CD4-positive, alpha-beta T cell treated with Interleukin-4 for 4 hours (primary cell): ENCODE measurements around the gene ACBD5.
A peak's percentile ranks its signal among the peaks of the same experiment; 100 is the strongest.
"Not testable (repeated sequence)": the region's sequence is repeated elsewhere in the genome, so short reads cannot be mapped to it uniquely, and the experiment has no call there.

Experiments
- DNase-seq: peaks from one replicate; pipeline ENCODE4 v3.0.0-alpha.2; 2020

ACBD5 gene, protein sequence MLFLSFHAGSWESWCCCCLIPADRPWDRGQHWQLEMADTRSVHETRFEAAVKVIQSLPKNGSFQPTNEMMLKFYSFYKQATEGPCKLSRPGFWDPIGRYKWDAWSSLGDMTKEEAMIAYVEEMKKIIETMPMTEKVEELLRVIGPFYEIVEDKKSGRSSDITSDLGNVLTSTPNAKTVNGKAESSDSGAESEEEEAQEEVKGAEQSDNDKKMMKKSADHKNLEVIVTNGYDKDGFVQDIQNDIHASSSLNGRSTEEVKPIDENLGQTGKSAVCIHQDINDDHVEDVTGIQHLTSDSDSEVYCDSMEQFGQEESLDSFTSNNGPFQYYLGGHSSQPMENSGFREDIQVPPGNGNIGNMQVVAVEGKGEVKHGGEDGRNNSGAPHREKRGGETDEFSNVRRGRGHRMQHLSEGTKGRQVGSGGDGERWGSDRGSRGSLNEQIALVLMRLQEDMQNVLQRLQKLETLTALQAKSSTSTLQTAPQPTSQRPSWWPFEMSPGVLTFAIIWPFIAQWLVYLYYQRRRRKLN

DNA sequence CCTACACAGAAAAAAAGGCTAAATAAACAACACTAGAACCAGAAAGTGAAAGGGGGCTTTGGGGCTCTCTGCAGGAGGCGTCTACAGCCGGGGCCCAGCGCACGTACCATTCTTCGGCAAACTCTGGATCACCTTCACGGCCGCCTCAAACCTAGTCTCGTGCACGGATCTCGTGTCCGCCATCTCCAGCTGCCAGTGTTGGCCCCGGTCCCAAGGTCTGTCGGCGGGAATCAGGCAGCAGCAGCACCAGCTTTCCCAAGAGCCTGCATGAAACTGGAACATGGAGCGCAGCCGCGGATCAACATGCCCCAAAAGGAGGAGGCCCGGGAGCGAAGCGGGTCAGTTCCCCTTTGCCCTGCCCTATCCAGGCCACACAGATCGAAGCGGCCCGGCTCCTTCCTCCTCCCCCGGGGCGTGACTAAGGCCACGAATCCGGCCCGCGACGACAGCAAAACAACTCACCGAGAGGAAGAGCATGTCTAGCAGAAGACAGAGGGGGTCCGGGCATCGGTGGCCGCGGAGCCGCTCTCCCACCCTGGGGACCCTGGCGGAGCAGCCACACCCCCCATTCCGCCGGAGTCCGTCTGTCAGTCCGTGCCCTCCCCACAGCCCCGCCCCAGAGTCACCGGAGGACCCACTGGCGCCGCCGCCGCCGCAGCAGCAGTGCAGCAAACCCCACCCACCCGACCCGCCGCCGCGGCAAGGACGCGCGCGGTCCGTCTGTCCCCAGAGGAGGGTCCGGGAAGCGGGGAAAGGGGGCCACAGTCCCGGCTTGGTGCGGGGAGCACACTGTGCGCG, at the start of gene ACBD5:
ACBD5 (minus strand) TSS at position 586 of the 798 bp plus-strand sequence; CDS start at position 477, 109 bp downstream.
- DNase-seq = peak; percentile 63

DNA sequence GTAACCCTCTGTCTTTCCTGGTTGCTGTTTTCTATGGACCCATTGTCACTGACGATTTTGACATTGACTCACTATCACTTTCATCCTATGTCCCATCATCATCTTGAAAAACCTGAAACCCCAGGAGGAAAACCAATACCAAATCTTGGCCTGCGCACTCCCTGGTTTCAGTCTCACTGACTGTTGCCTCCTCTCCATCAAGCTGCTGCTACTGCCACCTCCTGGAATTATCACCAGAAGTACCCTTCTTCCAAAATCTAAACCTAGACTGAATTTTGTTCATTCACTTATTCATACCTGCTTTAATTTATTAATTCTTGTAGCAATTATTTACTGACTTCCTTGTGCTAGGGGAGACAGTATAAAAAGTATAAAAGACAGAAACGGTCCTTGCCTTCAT, 44.5 kb upstream of the ACBD5 start:
- DNase-seq = peak; percentile 52

DNA sequence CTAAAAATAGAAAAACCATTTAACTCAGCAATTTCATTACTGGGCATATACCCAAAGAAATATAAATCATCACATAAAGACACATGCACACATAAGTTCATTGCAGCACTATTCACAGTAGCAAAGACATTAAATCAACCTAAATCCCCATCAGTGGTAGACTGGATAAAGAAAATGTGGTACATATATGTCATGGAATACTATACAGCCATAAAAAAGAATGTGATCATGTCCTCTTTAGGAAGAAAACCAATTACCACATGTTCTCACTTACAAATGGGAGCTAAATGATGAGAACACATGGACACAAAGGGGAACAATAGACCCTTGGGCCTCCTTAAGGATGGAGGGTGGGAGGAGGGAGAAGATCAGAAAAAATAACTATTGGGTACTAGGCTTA, 36.0 kb upstream of the ACBD5 start:
- DNase-seq = no peak

DNA sequence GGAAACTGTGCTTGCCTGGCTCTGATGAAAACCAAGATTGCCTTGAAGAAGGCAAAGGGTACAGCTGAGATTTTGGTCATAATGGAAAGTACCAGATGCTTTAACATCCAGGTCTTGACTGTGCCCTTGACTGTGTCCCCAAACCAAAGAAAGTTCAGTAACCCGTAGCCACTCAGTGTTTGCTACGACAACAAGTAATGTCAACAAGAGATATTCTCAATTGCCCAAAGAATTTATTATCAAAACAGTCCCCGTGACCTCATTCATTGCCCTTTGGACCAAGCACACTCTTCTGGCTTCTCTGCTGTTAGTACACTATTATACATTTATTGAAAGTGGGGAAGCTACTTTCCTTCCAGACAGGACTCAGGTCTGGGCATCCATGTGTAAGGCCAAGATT, 25.4 kb upstream of the ACBD5 start:
- DNase-seq = not testable (repeated sequence)

- not testable (repeated sequence) for DNase-seq
Measured at GRCh38 chr10:27262788-27263187, 22.2 kb upstream of the ACBD5 start.

DNA sequence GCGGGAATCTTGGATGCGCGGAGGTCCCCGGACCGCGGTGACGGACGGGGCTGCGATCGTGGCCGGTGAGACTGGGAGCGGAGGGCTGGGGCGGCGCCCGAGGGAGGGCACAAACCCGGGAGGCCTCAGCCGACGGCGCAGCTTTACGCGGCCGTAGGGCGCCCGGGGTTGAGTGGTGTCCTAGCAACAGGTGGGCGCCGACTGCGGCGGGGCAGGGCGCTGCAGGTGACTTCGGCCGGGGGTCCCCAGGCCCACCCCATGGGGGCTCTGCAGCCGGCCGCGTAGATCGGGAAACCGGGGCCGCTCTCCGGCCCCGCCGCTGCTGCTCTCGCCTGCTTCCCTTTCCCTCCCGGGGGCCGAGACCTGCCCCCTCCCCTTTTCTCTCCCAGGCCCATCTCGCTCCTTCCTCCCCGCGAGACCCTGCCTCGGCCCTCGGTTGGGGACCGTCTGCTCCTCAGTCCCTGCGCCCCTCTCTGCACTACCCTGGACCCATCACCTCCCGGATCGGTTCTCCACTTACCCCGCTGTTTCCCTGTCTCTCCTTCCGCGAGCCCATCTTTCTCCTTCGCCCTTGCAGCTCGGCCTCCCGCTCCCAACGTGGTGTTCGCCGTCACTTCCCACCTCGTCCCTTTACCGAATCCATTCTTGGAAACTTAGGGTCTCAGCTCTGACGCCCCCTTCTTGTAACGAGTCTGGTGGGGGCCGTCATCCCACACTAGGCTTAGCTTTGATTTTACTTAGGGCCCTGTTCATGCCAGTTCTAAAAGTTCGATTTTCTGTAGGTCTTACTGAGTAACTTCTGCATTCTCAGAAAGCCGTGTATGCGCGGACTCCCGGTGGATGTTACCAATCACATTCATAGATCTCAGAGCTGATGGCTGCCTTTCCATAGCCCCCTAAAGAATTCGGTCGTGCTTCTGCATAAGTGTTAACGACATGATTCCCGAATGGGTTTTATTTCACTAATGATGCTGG, 18.5 kb upstream of the ACBD5 start:
- DNase-seq = no peak

- no peak for DNase-seq
Measured at GRCh38 chr10:27258492-27258837, 17.9 kb upstream of the ACBD5 start.

- DNase-seq = no peak
Measured at GRCh38 chr10:27256299-27257189, 15.9 kb upstream of the ACBD5 start.

DNA sequence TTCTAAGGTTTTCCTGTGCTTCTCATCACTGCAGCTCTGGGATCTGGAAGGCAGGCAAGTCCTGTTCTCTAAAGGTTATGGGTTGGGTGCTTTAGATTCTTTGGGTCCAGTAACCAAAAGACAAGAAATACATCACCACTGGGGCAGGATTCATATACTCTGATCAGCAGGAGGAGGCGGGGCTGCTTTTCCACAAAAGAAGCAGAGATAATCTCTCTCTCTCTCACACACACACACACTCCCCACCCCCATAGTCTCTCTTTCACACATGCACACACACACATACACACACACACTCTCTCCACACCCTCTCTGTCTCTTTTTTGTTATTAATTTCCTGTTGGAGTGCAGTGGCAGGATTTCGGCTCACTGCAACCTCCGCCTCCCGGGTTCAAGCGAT, 13.0 kb upstream of the ACBD5 start:
- DNase-seq = no peak

DNA sequence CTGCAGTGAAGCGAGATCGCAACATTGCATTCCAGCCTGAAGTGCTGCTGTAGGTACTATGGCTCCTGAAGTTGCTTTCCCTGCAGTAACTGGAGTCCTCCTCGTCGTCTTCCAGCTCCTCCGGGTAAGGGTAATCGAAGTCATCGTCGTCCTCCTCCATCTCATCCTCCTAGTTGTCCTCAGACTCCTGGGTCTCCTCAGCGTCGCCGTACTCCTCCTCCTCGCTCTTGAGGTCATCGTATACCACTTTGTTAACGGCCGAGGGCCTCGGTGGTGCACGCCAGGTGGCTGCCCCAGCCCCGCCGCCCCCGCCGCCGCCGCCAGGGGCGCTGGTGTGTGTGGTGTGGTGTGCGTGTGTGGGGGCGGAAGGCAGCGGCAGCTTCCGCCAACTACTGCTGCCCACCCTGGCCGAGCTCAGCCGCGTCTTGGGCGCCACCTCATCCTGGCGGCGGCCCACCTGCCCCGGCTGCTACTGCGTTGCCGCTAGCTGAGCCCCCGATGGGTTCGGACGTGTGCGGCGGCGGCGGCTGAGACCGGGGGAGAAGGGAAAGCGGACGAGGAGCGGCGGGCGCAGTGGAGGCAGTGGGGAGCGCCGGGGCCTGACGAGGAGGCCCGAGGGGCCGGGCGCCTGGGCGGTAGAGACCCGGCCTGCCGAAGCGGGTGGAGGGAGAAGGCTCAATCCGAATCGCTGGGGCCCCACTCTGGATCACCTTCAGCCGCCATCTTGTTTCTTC, 11.8 kb upstream of the ACBD5 start:
- peak; percentile 73 for DNase-seq

GRCh38 chr10:27251554-27251953, 11.0 kb upstream of the ACBD5 start:
- no peak for DNase-seq

- DNase-seq = no peak
Measured at GRCh38 chr10:27248215-27248614, 7.6 kb upstream of the ACBD5 start.

DNA sequence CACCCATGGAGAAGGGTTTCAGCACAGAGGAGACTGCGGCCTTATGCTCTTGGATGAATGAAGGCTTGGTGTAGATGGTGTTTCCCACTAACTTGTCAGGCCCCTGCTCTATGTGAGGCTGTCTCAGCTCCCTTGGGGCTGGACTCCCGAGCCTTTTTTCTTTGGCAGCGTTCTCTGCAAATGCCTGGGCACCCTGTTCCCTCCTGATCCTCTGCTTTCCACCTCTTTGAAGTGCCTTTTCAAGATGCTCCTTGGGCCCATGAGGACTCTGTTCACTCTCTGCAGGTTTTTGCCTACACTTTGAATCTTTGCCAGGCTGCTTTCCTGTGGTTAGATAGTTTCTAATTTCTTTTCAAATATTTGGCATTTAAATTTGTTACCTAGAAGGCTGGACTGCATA, 6.8 kb upstream of the ACBD5 start:
- no peak for DNase-seq

DNA sequence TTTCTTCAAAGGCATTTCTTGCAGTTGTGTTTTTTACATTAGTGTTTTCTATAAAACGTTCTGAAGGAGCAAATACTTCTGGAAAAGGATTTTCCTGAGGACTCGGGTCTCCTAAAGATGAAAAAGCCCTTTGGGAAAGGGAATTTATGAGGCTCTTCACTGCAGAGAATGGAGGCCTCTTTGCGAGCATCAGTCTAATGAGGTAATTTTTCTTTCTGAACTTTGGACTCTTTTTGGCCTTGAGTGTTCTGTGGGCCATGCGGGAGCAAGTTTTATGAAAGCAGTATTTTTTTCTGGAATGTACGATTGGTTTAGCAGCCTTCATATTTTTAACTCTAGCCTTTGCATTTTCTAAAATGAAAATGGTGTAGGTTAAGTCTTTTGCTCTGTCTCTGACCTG, 6.4 kb upstream of the ACBD5 start:
- no peak for DNase-seq

DNA sequence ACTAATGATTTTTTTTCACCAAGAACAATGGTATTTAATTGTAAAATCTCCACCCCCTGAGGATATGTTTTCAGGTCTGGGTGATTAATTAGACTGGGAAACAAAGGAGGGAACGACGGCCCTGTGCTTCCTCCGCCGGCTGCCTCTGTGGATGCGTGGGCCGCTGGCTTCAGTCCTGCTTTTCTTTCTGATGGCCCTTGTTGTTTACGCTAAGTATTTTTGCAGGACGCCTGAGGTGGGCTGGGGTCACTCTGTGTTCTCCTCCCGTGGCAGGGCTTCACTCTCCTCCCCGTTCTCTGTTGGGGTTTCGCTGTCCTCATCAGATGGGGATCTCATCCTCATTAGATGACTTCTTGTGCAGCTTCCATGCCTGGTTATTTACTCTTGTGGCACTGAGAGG, 5.2 kb upstream of the ACBD5 start:
- DNase-seq = no peak

- DNase-seq = no peak
Measured at GRCh38 chr10:27244976-27245375, 4.4 kb upstream of the ACBD5 start.

- DNase-seq = peak; percentile 81
Measured at GRCh38 chr10:27242951-27243551, 2.5 kb upstream of the ACBD5 start.

- DNase-seq = no peak
Measured at GRCh38 chr10:27242473-27242950, 1.9 kb upstream of the ACBD5 start.

- peak; percentile 86 for DNase-seq
Measured at GRCh38 chr10:27241652-27242472, 1.3 kb upstream of the ACBD5 start.
